BJ (cell line): ENCODE measurements around the gene MLLT10. TPM values are rescaled to one million over a fixed set of nuclear protein-coding genes. Genes with fewer than 3 reads are reported as not detected.

Source experiments
- CTCF ChIA-PET: fragments of 350-600 bp; formaldehyde crosslinking; extraction: SDS; loops from one replicate; lab custom pipeline; 2021; ENCODE audit warnings: antibody characterized with exemption, inconsistent platforms; lab: Yijun Ruan, JAX
- POLR2A ChIA-PET: fragments of 300-600 bp; sonication (Branson Sonifier 250); formaldehyde crosslinking; extraction: SDS; loops from one replicate; lab custom pipeline; 2021; ENCODE audit warnings: antibody characterized with exemption; lab: Charles Lee
- DNase-seq: peaks from one replicate; pipeline ENCODE4 v3.0.0-alpha.2; 2011; ENCODE audit warnings: low read depth
- H3K27me3 ChIP-seq: 2 replicates; pipeline ENCODE4 v1.6.0; 2011; ENCODE audit warnings: low read length; ENCODE audit not compliant: control insufficient read depth, insufficient read depth
- H3K36me3 ChIP-seq: 2 replicates; pipeline ENCODE4 v1.5.1; 2011; ENCODE audit warnings: low read length; ENCODE audit not compliant: control insufficient read depth, insufficient read depth
- H3K4me3 ChIP-seq: 2 replicates; pipeline ENCODE4 v1.5.1; 2011; ENCODE audit warnings: low read depth, mild to moderate bottlenecking, control low read depth, low read length
- polyA plus RNA-seq: library from polyadenylated mRNA; depleted of rRNA; stranded (reverse); fragments of >200 nt; gene quantifications from 2 replicates; pipeline ENCODE4 v1.2.3, GENCODE V29; 2011
- TF ChIP-seq, protein P1 (sequence below): IDR thresholded peaks from 2 replicates; pipeline ENCODE4 v1.5.1; 2011; ENCODE audit warnings: low read depth, mild to moderate bottlenecking, control low read depth, inconsistent platforms, low read length, moderate library complexity; ENCODE audit not compliant: insufficient read depth

MLLT10 gene
- polyA plus RNA-seq, 1 experiment: 30.2 TPM

GRCh38 chr10:21513405-21513788, 20.6 kb upstream of the MLLT10 start:
- POLR2A ChIA-PET: no interaction called here

DNA sequence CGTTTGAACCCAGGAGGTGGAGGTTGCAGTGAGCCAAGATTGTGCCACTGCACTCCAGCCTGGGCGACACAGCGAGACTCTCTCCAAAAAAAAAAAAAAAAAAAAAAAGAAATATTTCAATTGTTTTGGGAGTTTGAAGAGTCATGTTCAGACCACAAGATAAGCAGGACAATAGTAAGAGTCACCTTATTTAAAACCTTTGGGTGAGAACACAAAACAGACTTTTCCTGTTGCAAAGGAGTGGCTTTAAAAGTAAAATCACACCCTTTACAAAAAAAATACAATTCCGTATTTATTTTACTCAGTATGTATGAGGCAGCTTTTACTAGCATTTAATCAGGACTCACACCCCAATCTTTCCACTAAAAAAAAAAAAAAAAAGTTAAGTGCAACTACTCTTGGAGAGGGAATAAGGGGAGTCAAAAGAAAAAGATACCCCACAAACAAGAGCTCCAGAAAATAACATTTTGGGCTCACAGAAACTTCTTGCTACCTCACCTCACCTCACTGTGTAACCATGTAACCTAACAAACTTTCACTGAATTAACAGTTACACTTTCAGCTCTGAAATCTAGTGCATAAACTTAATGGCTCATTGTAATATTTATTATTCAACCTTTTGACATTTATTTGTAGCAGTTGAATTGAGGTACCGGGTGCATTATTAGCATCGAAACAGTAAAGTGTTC, 19.8 kb upstream of the MLLT10 start:
- Histone ChIP-seq H3K4me3 (peak overlapping the region; percentile 20), H3K27me3 (no peaks in the 10 kb centered on the region), H3K36me3 (no peaks in the 10 kb centered on the region)
- ChIA-PET POLR2A (interaction anchor here (0.6 to 0.7 kb wide), 3 partner anchors 209 to 1142 kb away, joined by 3 to 5 read pairs (median 3); no protein-coding TSS in a partner anchor), CTCF (interaction anchor here (2.8 to 3.5 kb wide), 3 partner anchors 18 to 235 kb away, joined by 14 to 22 read pairs (median 17); no protein-coding TSS in a partner anchor)
- no peak for DNase-seq
- TF ChIP-seq, protein P1, sequence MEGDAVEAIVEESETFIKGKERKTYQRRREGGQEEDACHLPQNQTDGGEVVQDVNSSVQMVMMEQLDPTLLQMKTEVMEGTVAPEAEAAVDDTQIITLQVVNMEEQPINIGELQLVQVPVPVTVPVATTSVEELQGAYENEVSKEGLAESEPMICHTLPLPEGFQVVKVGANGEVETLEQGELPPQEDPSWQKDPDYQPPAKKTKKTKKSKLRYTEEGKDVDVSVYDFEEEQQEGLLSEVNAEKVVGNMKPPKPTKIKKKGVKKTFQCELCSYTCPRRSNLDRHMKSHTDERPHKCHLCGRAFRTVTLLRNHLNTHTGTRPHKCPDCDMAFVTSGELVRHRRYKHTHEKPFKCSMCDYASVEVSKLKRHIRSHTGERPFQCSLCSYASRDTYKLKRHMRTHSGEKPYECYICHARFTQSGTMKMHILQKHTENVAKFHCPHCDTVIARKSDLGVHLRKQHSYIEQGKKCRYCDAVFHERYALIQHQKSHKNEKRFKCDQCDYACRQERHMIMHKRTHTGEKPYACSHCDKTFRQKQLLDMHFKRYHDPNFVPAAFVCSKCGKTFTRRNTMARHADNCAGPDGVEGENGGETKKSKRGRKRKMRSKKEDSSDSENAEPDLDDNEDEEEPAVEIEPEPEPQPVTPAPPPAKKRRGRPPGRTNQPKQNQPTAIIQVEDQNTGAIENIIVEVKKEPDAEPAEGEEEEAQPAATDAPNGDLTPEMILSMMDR: no peak

More at GRCh38 chr10:21513405-21513788, 20.6 kb upstream of the MLLT10 start:
- no peak for DNase-seq
- Histone ChIP-seq H3K4me3 (no peak overlapping the region), H3K36me3 (no peaks in the 10 kb centered on the region), H3K27me3 (no peaks in the 10 kb centered on the region)
- TF ChIP-seq, protein P1: no peak
- CTCF ChIA-PET: interaction anchor here (0.7 kb wide), 1 partner anchor 17 kb away, joined by 3 read pairs; no protein-coding TSS in a partner anchor

DNA sequence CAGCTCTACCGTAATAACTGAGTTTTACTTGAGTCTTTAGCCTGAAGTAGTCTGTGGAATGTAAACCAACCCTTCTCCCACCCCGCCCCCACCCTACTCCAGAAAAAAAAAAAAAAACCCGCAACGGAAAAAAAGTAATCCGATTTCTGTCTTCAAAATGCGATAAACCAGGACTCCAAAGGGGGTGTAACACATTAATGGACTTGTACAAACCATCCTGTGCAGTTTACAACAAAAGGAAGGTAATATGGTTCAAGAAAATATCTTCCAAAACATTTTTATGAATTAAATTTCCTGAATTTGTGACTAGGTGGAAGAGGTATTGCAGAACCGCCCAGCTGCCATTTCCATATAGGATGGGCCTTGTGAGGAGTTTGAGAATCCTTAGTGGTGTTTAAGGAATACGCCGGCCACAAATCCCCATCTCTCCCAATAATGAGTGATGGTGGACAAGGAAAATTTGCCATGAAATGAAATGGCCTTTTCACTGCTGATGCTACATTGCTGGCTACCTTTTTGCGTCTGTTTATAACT, 19.1 kb upstream of the MLLT10 start:
- POLR2A ChIA-PET: interaction anchor here (0.7 kb wide), 1 partner anchor 213 kb away, joined by 5 read pairs; no protein-coding TSS in a partner anchor
- TF ChIP-seq, protein P1: no peak
- DNase-seq: no peak
- peak overlapping the region; percentile 59 for H3K4me3 ChIP-seq
- CTCF ChIA-PET: interaction anchor here (0.6 to 3.5 kb wide), 5 partner anchors 9 to 235 kb away, joined by 3 to 22 read pairs (median 14); no protein-coding TSS in a partner anchor
- H3K36me3 ChIP-seq: no peaks in the 10 kb centered on the region
- H3K27me3 ChIP-seq: no peaks in the 10 kb centered on the region

DNA sequence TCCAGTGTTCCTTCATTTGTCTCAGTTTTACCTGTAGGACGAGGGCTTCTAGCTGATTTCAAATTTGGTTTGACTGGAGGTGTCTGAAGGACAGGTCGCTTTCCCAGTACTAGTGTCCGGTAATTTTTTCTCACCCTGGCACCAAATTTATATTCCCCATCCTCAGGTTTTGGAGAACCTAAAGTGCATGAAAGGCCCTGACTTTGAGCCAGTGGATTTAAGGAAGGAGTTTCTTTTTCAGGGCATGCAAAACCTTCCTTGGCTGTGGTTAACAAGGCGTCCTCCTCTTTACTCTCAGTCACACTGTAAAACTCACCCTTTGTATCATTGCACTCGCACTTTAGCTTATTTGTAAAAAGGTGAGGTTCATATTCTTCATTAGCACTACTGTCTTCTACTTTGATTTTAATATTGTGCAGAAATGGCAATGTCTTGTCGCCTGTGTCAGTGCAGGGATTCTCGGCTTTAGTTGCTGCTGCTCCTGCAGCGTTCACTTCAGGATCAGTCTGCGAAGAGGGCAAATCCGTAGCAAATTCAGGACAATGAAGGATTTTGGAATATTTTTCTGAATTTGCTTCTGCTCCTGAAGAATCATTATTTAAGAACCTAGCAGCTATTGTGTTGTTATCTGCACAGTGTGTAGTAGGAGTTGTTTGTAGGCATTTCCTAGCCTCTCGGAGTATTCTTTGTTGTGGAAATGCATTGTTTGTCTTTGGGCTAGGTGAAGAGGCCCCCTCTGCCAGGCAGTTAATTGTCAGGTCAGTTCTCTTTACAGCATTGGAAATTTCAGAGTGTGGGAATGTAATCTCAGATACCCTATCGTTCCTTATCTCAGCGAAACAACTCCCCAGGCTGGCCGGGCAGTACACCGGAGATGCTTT, 18.4 kb upstream of the MLLT10 start:
- no peaks in the 10 kb centered on the region for H3K27me3 ChIP-seq
- H3K4me3 ChIP-seq: peak overlapping the region; percentile 59
- ChIA-PET CTCF (interaction anchor here (0.6 to 3.5 kb wide), 7 partner anchors 9 to 236 kb away, joined by 3 to 22 read pairs (median 4); no protein-coding TSS in a partner anchor), POLR2A (no interaction called here)
- no peaks in the 10 kb centered on the region for H3K36me3 ChIP-seq
- TF ChIP-seq, protein P1: no peak
- DNase-seq: no peak
